Amniotic epithelial cell (primary cell): ENCODE data around the gene CNTN4.
"Not testable (repeated sequence)": the region's sequence is repeated elsewhere in the genome, so short reads cannot be mapped to it uniquely, and the experiment has no call there.

Experiments
- DNase-seq: peaks from one replicate; pipeline ENCODE4 v3.0.0-alpha.2; 2010; ENCODE audit warnings: low read depth

Gene CNTN4

DNA sequence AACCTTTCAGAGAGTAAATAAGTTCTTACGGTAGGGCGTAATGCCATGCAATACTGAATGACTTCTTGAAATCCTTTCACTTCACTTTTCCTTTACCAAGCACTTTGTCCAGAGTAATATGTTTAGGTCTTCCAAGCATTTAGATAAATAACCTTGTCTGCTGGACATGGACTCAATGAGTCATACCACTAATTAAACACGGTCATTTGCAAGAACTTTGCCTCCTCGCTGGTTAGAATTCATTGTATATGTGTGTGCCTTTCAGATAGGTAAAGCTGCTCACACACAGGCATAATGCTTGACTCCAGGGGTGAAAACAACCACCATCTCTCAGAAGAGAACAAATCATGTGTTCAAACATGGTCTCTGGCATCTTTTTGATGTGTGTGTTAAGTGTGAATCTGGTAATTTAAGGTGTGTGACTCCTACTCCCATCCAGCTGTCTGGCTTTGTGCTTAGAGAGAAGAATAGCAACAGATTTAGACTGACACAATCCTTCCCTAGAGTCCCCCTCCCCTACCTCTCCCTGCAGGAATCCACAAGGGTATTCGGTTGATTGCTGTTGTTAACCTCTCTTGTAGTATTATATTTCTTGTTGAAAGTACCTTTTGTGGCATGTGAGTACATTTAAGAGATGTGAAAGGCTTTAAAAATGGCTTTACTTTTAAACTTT is 419.0 kb downstream of the CNTN4 start:
- no peak for DNase-seq

DNA sequence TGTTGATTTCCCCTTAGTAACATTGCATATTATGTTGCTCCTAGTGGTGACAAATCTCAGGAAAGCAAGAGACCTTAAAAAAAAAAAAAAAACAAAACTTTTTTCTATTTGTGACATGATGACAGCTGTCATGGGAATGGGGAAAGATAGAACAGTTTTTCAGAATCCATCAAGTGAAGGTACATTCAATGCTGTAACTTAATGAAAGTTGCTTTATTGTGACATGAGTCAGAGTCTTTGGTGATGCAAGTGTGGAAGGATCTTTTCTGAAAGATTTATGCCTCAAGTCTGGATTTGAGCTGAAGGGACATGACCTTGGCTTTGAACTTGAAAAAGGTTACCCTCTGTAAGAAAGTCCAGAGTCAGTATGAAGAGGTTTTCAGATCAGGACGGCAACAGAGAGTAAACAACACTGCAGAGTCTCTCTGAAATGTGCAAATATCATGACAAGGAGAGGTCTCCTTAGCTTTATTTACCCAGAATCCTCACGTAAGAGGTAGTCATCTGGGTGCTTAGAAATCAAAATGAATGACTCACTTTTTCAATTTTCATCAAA is 424.7 kb downstream of the CNTN4 start:
- DNase-seq, result no peak

DNA sequence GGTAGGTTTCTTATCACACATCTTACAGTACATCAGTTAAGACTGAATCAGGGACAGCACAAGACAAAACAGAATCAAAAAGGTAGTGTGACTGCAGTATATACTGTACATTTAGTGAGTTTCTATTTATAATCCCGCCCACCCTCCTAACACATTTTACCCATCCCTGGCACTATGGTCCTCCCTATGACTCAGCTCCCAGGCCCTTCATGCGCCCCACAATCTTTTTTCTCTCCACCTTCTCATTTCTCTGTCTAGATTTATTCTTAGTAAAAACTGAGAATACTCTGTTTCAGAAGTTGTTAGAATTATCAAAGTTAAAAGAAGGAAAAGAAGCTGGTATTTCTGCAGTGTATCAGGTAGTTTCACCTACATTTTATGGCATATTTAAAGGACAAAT is 427.3 kb downstream of the CNTN4 start:
- no peak for DNase-seq

DNA sequence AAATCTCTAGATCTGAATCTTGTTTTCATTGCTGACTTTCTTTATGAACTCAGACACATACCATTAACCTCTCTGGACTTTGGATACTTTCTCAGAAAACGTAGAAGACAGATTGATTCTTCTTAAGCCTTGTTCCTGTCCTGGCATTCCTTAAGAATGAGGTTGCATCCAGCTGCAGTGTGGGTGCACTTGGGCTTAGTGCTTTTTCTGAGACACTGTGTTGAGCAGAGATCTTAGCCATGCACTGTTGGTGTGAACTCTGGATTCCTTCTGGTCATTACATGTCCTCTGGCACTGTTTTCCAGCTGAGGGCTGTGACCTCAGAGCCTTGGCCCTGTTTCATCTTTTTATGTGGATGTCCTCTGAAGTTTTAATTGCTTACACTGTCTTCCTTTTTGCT is 428.3 kb downstream of the CNTN4 start:
- no peak for DNase-seq

DNA sequence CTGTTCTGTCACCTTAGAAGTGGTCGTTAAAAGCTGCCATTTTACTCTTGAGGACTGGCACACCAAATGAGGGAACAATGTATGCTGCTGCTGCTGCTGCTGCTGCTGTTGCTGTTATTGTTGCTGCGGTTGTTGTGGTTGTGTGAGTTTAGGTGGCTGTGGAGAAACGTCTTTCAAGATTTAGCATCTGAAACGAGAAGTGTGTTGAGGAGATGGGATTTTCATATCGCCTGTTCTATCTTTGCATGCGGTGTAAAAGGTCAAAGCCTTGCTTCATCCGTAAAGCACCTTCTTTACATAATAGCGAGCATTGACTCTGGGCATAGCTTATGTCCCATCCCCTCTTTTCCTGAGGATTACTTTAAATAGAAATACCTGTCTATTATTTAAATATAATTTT is 428.7 kb downstream of the CNTN4 start:
- DNase-seq, result not testable (repeated sequence)

DNA sequence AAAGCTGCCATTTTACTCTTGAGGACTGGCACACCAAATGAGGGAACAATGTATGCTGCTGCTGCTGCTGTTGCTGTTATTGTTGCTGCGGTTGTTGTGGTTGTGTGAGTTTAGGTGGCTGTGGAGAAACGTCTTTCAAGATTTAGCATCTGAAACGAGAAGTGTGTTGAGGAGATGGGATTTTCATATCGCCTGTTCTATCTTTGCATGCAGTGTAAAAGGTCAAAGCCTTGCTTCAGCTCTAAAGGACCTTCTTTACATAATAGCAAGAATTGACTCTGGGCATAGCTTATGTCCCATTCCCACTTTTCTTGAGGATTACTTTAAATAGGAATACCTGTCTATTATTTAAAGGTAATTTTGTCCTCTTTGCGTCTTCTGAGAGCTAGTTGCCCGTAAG is 436.1 kb downstream of the CNTN4 start:
- not testable (repeated sequence) for DNase-seq

DNA sequence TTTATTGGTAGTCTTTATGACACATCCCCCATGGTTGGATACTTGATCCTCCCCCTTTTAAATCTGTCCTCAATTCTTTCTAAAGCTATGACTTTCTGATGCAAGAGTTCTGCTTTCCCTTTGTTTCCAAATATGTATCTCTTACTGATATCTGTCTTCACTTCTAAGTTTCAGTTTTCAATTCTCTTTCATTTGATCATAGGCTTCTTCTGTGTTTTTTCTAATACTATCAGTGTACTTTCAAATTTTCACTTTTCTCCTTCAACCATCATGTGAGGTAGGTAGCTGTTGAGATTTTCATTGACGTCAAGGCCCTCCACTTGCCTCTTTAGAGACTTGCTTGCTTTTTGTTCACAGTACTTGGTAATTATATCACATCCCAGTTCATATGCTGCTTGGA is 436.5 kb downstream of the CNTN4 start:
- no peak for DNase-seq

DNA sequence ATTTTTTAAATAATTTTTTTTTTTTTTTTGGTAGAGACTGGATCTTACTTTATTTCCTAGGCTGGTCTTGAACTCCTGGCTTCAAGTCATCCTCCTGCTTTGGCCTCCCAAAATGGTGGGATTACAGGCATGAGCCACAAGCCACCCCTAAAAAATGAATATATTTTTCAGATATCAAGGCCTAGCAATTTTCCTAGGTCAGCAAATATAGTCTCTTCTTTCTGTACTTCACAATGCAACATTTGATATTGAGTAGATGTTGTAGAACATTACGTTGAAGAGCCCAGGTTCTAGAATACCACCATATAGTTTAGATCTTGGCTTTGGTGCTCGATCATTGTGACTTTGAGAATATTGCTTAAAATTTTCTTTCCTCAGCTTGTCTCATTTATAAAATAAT is 437.9 kb downstream of the CNTN4 start:
- no peak for DNase-seq

DNA sequence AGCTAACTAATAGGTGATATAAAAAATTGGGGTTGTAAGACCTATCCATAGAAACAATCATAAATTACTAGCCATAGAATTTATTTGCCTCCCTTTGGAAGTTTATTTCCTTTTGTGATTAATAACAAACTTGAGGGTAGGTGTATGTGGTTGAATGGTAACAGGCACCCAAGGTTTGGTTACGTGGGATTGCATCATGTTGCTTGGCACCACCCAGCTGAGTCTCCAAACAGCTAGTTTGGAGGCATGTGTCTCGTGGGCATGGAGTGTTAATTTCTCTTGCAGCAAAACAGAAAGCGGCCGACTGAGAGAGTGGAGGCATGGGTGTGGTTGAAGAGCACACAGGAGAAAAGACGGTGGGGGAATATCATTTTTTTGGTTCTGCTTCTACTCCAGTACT is 441.4 kb downstream of the CNTN4 start:
- no peak for DNase-seq

DNA sequence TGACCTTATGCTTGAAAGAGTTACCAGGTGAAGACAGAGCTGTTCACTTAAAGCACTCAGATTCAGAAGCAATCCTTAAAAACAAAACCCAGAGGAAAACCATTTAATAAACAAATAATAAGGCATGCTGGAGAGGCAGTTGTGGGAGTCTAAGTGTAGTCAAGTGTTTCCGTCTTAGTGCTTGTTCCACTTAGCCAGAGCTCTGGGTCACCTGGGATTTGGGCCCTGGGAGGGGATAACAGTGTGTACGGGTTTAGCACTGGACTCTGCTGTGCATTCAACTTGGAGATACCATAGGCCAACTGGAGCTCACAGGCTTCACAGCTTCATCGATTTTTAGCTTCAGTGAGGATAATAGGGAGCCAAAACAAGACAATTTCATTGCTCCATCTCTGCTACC is 444.6 kb downstream of the CNTN4 start:
- no peak for DNase-seq

DNA sequence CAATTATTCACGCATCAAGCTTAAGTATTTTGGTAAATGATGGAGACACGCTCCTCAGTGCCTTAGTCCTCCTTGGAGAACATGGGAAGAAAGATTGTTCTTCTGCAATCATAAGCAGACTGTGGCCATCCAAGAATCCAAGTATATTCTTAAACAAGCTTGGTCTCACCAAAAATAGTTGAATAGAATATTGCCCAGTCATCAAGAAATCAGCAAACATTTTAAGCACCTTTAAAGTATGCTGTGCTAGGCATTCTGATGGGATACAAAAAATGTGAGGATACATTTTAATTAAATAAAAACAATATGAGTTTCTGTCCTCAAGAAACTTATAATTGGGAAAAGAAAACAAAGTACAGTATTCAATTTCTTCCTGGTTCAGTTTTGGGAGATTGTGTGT is 445.5 kb downstream of the CNTN4 start:
- DNase-seq, result no peak

DNA sequence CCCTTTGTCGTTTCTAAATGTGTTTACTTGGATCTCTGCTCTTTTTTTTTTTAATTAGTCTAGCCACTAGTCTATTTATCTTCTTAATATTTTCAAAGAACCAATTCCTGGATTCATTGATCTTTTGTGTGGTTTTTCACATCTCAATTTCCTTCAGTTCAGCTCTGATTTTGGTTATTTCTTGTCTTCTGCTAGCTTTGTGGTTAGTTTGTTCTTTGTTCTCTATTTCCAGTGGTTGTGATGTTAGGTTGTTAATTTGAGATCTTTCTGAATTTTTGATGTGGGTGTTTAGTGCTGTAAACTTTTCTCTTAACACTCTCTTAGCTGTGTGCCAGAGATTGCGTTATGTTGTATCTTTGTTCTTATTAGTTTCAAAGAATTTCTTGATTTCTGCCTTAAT is 446.1 kb downstream of the CNTN4 start:
- no peak for DNase-seq

DNA sequence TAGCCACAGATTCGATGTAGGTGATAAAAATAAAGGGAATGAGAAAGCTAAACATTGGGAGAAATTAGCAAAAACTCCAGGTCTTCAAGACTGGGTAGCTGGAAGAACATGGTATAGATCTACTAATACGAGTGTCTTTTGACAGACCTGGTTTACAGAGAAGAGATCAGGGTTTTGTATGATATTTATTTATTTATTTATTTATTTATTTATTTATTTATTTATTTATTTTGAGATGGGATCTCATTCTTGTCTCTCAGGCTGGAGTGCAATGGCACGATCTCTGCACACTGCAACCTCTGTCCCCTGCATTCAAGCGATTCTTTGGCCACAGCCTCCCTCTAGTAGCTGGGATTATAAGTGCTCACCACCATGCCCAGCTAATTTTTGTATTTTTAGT is 448.4 kb downstream of the CNTN4 start:
- DNase-seq, result no peak

DNA sequence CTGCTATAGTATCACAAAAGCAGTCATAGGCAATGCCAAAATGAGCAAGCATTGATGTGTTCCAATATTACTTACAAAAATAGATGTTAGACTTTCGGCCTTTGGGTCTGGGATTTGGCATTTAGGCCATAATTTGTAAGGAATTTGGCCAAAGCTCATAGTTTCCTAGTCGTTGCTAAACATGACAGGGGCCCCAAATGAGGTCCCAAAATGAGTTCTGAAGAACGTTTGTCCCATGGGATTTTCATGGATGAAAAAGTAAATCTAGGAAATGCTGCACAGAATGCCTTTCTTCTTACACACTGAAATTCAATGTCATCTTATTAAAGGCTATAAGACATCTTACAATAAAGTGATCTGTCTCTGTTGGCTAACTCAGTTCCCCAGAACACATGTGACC is 456.0 kb downstream of the CNTN4 start:
- no peak for DNase-seq

DNA sequence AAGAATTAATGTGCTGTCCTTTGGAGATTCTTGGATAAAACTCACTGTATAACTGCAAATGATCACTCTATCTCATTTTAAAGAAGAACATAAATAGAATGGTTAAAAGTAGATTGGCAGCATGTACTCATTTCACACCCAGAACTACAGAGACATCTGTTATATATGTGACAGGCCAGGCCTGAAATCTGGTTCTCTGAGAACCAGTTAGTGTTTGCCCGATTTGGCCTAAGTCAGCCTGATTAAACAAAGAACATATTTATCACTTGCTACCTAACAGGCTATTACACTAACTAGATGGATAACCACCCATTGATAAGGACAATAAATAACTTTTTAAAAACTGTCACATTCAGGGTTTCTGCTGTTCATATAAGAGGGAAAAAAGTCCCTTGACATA is 460.1 kb downstream of the CNTN4 start:
- no peak for DNase-seq

DNA sequence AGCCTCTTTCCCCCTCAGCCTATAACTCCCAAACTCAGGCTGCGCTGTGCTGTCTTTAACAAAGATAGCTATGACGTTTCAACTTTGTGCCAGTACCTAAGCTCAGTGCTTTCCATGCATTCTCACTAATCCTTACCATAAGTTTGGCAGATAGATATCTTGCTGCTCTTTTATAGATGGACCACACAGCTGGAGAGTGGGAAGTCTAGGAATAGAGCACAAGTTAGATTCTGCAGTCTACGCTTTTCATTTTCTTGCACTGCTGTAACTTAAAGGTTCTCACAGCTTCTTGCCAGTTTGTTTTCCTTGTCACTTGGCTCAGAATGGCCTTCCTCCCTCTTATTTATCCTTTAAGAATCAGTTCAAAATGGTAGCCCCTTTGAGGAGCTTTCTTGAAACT is 468.8 kb downstream of the CNTN4 start:
- no peak for DNase-seq

DNA sequence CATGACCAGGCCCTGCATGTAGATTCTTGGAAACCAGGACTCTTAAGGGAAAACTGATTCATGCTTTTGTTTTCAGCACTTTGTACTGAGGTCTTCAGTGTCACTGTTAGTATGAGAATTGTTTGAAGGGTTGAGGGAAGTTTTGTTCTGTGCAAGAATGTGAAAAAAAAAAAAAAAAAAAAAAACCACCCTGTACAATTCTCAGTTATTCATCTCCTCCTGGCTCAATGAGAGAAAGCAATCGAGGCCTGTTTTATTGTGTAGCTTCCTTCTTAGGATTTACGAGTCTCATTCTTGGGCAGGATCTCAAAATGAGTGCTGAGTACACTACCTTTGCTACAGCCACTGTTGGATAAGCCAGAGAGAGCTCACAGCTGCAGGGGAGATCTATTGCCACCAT is 469.5 kb downstream of the CNTN4 start:
- DNase-seq, result no peak

DNA sequence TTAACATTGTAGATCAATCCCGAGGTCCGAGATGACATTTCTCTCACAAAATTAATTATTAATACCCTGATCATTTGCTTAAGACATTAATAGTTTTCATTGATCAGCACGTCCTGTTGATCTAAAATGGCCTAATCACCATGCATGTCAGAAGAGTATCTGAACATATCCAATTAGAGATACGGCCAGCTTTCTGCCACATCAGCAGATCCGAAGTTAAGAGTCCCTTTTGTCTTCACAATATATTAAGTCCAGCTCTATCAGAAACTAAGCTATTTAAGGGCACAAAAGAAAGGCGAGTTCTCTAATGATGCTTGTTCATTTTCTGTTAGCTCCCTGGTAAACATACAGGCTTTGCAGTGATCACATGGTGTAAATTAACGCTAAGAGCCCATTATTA is 470.3 kb downstream of the CNTN4 start:
- DNase-seq, result no peak

DNA sequence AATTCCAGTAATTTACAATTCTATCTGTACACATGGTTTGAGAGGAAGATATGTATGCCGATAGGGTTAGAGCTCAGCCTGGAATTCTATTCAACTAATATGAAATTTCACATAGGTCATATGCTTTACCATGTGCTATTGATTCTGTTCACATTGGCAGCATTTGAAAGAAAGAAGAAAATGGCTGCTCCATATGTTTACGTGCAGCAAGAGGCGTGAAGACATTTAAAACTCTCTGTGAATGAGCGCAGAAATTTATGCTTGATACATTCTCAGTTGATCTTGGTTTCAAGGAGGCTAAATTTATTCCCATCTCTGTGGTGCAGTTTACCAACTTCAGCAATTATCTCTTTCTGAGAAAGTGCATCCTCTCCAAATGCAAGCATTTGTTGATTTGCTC is 478.9 kb downstream of the CNTN4 start:
- no peak for DNase-seq

DNA sequence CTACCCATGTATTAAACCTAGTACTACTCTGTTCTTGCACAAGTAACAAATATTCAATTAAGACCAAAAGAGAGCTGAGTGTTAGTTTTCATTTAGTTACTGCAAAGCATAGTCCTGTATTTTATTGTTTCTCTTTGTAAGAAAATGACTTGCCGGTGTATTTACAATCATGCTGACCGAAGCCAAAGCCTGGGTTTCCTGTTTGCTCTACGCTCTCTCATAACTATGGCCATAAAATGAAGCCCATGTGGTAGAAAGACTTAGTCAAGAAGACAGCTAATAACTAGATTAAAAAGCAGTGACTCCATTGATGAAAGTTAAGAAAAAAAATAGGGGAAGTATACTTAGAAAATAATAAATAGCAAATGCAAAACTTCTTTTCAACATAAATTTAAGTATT is 479.9 kb downstream of the CNTN4 start:
- no peak for DNase-seq

DNA sequence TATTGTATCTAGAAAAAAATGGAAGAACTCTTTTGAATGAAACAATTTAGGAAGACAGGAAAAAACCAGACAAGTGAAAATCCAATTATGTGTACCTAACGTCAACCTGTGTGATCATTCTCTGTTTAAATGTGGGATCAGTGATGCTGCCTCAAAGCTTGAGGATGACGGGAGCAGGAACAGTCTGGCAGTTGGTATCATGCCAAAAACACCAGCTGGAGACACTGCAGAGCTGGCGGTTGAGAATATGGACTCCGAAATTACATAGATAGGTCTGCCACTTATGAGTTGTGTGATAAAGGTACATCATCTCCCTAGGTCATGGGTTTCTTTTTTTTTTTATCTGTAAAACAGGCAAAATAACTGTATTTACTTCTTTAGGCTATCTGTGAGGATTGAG is 480.5 kb downstream of the CNTN4 start:
- no peak for DNase-seq

DNA sequence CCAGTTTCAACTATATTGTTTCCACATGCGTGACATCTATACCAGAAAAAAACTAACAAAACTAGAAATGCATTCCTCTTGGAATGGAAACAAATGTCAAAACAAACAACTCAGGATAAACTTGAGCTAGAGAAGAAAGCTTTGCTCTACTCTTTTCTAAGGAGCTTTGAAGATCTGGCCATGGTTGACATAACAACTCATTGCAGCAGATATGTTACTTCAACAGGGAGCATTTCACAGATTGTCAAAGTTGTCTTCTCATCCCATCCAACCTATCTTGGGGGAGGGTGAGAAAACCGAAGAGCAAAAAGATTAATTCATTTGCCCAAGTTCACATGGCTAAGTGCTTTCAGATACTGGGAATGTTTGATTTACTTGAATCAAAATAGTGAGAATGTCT is 484.4 kb downstream of the CNTN4 start:
- no peak for DNase-seq

DNA sequence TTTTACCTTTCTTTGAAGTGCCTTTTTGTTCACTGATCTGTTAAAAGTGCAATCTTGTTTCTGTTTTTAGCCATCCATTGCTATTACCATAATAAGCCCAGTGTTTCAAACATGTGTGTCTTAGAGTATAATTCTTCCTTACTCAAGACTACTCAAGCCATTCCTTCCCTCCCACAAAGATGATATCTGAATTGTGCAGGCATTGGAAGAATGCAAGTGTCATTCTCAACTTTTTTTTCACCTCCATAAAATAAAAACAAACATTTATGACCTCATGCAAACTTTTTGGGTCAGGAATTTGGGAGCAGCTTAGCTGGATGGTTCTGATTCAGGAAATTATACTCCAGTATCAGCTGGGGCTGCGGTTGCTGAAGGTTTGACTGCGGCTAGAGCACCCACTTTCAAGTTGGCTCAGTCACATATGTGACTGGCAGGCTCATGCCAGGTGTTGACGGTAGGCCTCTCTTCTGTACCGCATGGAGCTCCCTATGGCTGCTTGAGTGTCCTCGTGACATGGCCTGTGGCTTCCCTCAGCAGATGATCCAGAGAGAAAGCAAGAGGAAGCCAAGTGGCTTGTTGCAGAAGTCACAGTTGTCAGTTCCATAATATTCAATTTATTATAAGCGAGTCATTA is 490.8 kb downstream of the CNTN4 start:
- DNase-seq, result no peak

DNA sequence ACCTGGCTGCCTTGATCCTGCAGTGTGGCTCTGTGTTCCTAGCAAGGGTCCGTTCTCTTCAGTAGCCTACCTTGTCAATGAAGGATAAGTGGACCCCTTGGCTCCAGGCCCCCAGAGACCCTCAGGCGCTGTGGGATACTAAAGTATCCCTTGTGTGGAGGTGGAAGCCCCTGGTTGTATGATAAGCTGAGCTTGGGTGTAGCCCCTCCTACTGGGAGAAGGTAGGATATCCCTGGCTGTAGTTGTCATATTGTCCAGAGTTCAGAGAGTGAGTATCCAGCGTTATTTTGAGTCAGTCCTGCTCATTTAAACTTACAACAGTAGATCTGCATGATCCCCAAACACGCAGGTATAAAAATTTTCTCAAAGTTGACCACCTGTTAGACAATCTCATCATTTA is 496.8 kb downstream of the CNTN4 start:
- no peak for DNase-seq
